ENCODE measurements around the gene TPD52L2.

Gene TPD52L2

DNA sequence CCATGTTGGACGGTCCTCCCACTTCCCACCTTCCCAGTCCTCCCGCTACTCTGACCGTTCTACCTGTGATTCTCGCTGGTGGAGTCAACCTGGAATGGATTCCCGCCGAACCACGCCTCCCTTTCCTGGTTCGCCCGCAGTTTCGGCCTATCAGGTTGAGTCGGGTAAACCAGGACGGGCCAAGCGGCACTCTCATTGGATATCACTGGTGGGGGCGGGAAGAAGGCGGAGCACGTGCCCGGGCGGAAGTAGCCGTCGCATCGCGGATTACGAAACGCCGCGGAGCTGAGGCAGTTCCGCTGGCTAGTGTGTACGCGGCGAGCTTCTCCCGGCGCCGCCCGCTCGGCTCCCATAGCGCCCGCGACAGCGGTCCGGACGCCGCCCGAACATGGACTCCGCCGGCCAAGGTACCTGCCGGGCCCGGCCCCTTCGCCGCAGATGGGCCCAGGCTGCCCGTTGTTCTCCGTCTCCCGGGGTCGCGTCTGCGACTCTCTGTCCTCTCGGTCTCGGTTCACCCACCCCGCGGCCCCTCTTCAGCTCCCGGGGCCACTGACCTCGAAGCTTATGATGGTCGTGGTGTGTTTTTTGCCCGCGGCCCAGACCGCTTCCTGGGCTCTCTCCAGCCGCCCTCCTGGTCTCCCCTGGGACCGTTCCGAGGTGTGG, at the start of gene TPD52L2:
TSS of gene TPD52L2 (plus strand) at position 293 of the 663 bp plus-strand sequence. CDS start at position 389, 96 bp downstream.
- peak; percentile 98 for DNase-seq (ENCODE audit: low spot score)

DNA sequence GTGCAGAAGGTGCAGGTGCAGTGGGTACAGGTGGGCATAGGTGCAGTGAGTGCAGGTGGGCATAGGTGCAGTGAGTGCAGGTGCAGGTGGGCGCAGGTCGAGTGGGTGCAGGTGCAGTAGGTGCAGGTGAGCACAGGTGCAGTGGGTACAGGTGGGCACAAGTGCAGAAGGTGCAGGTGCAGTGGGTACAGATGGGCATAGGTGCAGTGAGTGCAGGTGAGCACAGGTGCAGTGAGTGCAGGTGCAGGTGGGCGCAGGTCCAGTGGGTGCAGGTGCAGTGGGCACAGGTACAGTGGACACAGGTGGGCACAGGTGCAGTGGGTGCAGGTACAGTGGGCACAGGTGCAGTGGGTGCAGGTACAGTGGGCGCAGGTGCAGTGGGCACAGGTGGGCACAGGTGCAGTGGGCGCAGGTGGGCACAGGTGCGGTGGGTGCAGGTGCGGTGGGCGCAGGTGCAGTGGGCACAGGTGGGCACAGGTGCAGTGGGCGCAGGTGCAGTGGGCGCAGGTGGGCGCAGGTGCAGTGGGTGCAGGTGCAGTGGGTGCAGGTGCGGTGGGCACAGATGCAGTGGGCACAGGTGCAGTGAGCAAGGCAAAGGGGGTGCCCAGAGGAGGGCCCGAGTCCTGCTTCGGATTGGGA, 49.3 kb upstream of the TPD52L2 start:
- DNase-seq (ENCODE audit: low spot score): no peak

DNA sequence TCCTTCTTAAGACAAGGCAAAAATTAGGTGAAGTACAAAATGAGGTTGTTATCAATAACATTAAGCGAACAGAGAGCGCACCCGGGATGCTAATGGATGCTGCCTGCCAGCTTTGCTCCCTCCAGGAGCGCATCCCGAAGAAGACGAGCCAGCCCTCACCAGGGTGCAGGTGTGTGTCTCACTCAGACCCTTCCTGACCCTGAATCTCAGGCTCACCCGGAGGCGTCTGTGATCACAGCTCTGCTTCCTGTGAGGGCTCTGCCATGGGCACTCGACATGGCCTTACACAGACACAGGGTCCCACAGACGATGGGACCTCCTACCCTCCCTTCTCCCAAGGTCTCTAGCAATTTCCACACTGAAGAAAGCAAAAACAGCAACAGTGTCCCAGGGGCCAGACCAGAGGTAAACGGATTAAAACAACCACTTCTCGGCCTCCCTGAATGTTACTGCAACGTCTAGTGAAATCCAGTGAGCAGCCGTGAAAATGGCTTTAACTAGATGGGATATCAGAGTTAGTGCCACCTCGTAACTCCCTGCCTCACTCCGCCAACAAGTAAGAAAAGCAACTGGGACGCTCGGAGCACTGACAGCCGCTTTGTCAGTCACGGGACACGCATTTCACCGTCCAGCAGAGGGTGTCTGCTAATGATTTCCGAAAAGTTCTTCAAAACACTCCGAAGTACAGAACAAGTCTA, 45.7 kb upstream of the TPD52L2 start:
- DNase-seq (ENCODE audit: low spot score): peak; percentile 50

DNA sequence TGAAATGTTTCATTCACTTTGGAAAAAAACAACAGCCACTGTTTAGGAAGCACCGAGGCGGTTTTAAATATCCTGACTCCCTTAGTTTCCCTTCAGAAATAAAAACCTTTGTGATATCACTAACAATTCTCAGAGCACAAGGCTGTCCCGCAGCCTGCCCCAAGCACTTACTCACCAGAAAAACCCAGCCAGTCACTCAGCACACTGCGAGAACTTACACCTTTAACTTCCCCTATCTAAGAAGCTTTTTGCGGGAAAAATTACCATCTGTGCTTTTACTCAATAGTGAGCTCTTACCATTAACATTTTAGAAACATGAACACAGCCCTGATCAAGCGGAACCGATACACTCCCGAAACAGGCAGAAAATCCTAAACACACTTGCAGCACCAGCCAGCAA, 43.3 kb upstream of the TPD52L2 start:
- no peak for DNase-seq (ENCODE audit: low spot score)

DNA sequence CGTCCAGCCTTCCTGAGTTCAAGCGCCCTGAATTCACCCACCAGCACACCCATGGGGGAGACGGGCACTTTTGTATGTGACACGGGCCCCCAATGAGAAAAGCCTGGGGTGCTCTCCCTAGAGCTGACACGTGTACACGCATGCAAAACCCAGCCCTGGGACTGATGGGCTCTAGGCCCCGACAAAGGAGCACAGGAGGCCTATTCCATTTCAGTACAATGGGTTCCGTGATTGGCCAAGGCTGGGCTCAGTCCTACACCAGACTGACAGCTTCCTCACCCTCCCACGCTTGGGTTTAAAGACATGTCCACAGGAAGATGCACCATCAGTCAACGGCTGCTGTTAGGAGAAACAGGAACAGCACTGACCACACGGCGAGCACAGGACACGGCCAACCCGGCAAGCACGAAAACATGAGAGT, 42.8 kb upstream of the TPD52L2 start:
- DNase-seq (ENCODE audit: low spot score): no peak

DNA sequence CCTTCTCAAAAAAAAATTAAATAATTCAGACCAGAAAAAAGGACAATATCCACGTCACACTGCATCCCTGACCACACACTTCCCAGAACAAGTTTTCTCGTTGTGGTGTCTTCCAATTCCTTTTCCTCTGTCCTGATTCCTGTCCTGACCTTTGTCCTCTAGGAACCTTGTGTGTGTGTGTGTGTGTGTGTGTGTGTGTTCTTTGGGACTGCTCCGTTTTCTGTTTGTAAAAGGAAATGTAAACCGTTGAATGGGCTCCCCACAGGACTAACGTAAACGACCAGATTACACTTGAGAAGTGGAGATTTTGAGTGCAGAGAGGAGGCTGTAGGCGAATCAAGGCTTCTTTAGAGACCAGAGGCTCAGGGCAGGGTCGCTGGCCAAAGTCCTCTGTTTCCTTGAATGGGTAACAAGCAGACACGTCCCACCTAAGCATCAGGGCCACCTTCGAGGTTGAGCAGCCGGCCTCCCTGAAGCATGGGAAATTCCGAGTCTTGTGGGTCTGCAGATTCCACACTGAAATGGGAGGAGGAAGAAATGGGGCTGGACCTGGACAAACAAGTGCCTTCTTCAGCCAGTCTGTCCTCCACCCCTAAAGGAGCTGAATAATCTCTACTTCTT, 41.3 kb upstream of the TPD52L2 start:
- DNase-seq (ENCODE audit: low spot score): no peak

DNA sequence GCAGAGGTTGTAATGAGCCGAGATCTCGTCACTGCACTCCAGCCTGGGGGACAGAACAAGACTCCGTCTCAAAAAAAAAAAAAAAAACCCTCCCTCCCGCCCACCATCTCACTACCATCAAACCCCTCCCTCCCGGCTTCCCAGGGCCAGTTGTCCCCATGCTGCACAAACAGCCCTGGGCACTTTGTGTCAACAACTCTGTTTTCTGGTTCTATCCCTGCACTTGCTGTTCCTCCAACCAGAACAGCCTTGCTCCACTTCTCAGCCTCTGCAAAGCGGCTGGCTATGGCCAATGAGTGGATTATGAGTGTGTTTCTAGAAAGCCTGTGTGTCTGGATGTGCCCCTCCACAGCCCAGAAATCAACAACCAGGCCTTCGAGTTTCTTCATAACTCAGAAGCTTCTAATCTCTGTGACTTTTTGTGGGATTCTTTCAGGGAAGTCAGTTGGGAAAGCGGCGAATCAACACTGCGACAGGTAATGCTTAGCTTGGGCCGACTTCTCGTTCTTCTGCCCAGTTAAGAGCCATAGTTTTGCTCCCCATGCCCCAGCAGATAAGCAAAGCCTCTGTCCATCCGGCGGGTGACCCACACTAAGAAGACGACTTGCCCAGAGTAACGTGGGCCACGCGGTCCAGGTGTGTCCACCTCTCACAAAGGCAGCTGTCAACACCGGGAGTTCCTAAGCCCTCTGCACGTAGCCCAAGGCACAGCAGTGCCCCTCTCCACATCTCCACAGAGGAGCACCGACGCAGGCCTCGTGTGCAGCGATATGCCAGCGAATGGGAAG, 39.5 kb upstream of the TPD52L2 start:
- DNase-seq (ENCODE audit: low spot score): no peak

DNA sequence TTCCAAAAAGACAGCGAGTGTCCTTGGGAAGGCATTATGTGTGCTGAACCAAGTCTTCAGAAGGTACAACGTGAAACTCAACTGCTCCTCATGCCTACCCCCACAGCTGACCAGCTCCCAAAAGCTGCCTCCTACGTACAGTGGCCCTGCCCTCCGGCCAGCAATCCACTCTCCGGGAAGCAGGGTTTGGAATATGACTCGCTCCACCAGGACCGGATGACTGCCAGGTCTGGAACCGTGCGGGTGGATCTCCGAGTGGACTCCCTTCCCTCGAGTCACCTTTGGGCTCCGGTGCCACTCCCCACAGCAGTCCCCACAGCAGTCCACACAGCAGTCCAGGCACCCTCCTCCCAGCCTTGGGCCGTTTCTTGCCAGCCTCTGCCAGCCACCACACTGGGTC, 38.3 kb upstream of the TPD52L2 start:
- no peak for DNase-seq (ENCODE audit: low spot score)

DNA sequence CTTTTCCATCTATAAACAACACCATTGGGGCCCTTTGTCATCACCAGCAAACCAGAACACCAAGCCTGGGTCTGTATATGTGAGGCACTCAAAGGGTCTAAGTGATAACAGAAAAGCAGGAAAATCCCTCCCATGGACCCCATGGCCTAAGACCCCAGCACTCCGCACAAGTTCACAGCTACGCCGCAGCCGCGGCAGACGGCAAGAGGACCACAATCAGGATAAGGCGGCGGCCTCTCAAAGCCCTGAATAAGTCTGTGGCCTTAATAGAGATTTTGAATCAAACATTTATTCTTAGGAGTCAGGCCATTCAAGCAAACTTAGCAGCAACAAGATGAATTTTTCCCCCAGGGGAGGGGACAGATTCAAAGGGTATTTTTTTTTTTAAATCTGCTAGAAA, 36.9 kb upstream of the TPD52L2 start:
- DNase-seq (ENCODE audit: low spot score): no peak

DNA sequence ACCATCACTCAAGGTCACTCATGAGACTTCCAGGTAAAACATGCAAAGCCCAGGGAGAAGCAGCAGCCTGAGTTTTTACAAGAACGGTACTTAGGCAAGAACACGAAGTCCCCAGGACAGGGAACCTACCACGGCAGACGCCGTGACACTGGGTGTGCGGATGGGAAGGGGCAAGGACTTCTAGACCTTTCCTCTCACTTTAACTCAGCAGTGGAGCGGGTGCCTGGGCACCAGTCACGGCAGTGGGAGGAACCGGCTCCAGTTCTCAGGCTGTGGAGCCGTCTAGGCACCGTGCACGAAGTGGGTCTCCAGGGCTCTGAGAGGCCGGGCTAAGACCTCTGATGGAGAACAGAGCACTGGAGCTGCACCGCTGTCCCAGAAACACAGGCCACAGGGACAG, 36.5 kb upstream of the TPD52L2 start:
- no peak for DNase-seq (ENCODE audit: low spot score)

DNA sequence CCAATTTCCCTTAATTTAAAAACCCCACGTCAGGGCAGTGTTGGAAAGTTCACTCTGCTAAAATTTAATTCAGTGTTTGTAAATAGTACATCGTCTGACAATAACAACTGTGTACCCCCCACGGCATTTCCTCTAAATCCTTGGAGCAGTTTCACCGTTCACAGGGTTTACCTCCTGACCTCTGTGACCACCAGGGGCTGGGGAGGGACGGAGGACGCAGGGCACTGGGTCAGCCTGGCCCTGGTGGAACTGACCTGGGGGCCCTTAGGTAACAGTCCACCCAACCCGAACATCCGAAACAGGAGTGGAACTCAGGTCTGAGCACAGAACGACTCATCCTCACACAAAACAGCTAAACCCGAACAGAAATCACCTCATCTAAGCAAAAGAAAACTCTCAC, 36.1 kb upstream of the TPD52L2 start:
- no peak for DNase-seq (ENCODE audit: low spot score)

DNA sequence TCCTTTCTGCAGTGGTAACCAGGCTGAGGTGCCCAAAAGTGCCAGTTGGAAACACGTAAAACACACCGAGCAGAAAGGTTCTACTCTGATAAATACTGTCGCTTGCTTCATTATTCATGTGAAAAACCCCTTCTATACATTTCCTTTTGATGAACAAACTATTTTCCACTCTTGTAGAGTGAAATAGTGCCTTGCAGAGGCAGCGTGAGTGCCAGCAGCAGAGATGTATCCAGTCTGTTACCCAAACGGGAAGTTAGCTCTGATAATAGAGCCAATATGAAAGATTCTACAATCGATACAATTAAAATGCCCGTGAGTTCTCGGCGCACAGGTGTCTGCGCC, 35.5 kb upstream of the TPD52L2 start:
- no peak for DNase-seq (ENCODE audit: low spot score)

DNA sequence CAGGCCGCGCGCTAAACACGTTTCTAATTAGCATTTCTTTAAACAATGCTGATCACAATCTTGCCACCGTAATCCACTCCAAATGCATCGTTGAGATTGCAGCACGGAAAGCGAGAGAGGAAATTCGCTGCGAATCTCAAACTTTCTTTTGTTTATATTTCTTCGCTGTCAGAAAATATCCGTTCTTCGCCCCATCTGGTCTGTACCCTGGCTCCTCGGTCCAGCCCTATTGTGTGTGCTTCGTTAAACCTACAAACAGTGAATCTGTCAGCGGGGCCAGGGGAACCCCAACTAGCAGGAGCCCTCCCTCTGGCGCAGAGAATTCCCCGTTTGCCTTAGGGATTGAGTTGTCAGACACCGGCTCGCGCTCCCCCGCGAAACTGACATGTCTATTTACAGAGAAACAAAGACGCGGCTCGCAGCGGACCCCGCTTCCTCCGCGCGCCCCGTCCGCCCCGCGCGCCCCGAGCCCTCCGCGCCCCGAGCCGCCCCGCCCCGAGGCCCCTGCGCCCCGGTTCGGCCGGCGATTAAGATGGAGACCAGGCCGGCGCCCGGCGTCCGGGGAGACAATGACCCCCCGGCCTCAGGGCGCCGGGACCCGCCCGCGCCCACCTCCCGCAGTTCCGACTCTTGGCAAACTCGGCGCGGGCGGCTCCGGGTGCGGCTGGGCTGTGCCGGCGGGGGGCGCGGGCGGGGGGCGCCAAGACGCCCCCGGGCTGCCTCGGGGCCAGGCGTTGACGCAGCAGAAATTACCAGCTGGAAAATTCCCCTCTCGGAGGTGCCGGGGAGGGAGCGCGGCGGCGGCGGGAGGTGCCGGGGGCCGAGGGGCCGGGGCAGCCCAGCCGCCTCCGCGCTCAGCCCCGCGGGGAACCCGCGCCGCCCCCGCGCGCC, 34.9 kb upstream of the TPD52L2 start:
- peak; percentile 65 for DNase-seq (ENCODE audit: low spot score)

DNA sequence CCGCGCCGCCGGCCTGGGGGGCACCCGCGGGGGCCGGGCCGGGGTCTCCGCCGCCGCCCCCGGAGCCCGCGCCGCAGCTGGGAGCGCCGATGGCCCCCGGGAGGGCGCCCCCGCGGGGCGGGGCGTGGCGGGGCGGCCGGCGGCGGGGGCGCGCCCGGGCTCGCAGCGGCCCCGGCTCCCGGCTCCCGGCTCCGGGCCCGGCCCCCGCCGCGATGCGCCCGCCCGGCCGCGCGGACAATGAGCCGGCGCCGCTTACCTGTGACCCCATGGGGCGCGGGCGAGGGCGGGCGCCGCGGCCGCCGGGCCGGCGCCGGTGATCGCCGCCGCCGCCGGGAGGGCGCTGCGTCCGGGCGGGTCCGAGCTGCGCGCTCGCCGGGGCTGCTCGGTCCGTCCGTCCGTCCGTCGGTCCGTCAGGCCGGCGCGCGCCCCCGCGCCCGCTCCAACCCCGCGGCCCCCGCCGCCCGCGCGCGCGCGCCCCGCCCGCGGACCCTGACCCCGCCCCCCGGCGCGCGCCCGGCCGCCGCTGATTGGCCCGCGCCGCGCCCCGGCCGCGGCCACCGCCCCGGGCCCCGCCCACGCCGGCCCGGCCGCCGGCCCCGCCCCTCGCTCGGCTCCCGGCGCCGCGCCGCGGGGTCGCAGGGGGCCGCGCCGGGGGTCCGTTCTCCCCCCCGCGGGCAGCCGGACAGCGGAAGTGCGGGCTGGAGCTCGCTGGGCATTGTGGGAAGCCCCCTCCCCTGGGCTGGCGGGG, 34.1 kb upstream of the TPD52L2 start, which contains the start of gene ZBTB46:
TSS of gene ZBTB46 (minus strand) at position 424 of the 748 bp plus-strand sequence. CDS start 40,507 bp downstream, outside the sequence.
- no peak for DNase-seq (ENCODE audit: low spot score)

DNA sequence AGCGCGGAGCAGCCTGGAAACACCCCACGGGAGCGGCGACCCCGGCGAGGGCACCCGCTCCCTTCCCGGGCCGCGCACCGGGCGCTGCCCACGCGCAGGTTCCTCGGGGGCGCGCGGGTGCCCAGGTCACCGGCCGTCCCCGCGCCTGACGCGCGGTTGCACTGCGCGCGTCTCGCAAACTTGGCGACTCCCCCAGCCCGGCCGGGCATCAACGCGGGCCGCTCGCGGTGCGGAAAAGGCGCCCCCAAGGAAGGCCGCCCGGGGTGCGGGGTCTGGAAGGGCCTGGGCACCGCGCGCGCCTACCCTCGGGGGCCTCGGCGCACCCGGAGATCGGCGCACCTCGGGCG, 33.5 kb upstream of the TPD52L2 start:
- DNase-seq (ENCODE audit: low spot score): no peak

DNA sequence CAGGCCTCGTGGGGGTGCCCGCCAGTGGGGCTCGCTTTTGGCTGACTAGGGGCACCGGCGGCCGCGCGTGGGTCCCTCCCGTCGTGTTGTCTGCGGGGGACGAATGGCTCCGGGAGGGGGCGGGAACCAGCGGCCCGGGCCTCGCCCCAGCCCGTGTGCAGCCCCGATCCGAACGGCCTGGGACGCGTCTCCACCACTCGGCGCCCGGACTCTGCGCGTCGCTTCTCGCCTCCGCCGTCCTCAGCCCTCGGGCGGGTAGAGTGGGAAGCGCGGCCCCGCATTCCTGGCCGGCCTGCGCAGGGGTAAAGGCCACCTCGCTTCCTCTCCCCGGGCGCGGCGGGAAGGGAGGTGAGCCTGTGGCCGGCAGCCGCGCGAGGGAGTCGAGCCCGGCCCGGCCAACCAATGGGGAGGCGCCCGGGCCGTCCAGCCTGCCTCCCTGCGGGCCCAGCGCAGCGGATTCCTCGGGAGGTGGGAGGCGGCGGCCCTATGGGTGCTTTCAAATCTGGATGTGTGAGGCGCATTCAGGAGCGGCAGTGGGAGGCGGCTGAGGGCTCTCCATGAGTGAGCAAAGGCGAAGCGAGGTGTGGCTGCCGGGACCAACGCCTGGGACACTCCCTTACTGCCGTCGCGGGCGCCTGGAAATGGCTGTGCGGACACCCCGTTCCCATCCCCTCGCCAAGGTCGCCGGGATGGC, 32.9 kb upstream of the TPD52L2 start:
- peak; percentile 73 for DNase-seq (ENCODE audit: low spot score)

DNA sequence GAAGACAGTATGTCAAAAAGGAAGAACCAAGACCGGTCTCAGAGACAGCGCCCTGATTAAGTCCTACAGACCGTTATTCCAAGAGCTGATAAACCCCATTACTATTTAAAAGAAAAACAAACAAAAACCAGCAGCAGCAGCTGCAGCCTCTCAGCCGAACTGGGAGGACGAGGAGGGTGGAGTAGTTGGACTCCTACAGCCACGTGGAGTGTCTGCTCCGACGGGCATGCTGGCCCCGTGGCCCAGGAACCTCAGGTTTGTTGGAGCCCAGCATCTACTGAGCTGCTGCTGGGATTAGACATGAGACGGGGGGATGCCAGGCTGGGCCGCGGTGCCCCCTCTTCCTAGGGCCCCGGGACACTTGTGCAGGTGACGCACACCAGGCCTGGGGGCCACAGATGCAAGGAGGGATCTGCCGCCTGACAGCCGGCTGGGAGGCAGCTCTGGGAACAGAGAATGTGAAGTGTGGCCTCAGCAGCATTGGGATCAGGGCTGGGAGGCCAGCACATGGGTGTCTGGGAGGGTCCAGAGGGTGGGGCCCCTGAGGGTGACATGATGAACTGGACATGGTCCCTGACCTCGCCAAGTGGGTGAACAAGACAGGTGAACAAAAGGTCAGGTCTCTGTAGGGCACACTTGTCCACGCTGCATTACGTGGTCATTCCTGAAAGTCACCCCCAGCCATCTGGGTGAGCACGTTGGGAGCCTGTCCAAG, 31.1 kb upstream of the TPD52L2 start:
- DNase-seq (ENCODE audit: low spot score): no peak

DNA sequence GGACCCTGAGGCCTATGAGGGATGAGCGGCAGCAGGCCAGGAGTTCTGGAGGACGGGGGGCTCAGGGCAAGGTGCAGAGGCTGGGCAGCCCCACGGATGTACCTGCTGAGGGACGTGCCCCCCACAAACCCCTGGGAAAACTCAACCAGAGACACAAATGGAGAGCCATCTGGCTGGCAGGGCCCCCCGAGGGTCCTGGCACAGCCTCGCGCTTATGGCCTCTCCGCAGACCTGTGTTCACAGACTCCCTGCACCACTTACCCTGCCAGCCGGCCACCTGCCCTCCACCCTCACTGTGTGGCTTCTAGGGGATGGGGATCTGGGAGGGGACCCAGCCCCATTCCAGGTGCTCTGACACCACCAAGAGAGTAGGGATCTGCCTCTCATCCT, 30.6 kb upstream of the TPD52L2 start:
- DNase-seq (ENCODE audit: low spot score): no peak
